Posterior cingulate gyrus (tissue), 11 donors: ENCODE data around the gene TAF12.
"Not testable (repeated sequence)": the region's sequence is repeated elsewhere in the genome, so short reads cannot be mapped to it uniquely, and the experiment has no call there.

Experiments used
- DNase-seq, 10 donors: peaks; one replicate each; pipeline versions ENCODE4 v3.0.0 to v3.0.0-alpha.2; 2020 to 2021; ENCODE audit warnings: mixed read lengths in 3 of 10
- intact Hi-C: fragments of 100-400 bp; cut with DNase I; formaldehyde crosslinking; loops from one replicate; pipeline ENCODE4 v1.15.1; 2023

Gene TAF12

GRCh38 chr1:28648008-28648473 lies 5.2 kb upstream of the TAF12 start:
- intact Hi-C loops: loop anchor here (1.0 to 10.0 kb wide), 2 partner anchors 21 to 227 kb away; no protein-coding TSS in a partner anchor
- DNase-seq: peak; percentile 84 to 99 (median 88)

DNA sequence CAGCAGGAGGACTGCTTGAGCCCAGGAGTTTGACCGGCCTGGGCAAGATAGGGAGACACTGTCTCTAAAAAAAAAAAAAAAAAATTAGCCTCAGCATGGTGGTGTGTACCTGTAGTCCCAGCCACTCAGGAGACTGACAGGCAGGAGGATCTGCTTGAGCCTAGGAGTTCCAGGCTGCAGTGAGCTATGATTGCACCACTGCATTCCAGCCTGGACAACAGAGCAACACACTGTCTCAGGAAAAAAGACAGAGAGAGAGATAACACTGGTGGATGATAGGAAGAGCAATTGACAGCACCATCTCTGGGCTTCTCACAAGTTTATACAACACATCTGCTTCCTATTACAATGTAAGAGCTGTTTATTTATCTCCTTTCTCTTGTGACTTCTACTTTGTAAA lies 3.2 kb upstream of the TAF12 start:
- intact Hi-C loops: loop anchor here (10.0 kb wide), 1 partner anchor 229 kb away; no protein-coding TSS in a partner anchor
- DNase-seq: no peak

DNA sequence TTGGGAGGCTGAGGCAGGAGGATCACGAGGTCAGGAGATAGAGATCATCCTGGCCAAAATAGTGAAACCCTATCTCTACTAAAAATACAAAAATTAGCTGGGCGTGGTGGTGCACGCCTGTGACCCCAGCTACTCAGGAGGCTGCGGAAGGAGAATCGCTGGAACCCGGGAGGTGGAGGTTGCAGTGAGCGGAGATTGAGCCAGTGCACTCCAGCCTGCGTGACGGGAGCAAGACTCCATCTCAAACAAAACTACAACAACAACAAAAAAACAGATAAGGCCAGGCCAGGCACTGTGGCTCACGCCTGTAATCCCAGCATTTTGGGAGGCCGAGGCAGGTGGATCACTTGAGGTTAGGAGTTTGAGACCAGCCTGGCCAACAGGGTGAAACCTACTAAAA lies 2.5 kb upstream of the TAF12 start:
- peak in 2 of 10 donors; percentile 13 to 39 for DNase-seq
- intact Hi-C loops: loop anchor here (10.0 kb wide), 1 partner anchor 229 kb away; no protein-coding TSS in a partner anchor

DNA sequence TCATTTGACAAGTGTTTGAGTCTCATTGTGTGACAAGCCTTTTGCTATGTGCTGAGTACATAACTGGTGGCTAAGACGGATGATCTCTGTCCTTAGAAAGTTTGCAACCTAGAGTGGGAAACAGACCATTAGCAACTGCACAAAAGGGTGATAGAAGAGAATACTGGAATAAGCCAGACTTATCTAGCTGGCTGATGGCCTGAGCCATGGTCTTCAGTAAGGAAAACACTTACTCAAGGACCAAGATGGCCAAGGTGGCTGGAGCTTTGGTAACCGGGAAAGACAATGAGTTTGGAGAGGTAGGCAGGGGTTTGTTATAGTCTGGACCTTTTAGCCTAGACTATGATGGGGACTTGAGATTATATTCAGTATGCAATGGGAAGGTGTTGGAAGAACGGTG lies 1.6 kb upstream of the TAF12 start:
- DNase-seq: peak in 1 of 10 donors; percentile 11
- intact Hi-C loops: loop anchor here (10.0 kb wide), 1 partner anchor 230 kb away; no protein-coding TSS in a partner anchor

GRCh38 chr1:28642056-28642846 lies 616 bp downstream of the TAF12 start:
- intact Hi-C loops: loop anchor here (10.0 kb wide), 1 partner anchor 233 kb away; no protein-coding TSS in a partner anchor
- no peak for DNase-seq

DNA sequence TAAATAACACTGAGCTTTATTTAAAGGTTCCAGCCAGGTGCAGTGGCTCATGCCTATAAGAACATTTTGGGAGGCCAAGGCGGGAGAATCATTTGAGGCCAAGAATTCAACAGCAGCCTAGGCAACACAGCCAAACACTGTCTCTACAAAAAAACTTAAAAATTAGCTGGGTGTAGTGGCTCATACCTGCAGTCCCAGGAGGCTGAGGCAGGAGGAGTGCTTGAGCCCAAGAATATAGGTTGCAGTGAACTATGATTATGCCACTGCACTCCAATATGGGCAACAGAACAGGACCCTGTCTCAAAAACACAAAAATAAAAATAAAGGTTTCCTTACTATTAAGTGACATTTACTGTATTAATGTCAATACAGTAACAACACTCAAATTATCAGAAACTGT lies 2.1 kb downstream of the TAF12 start:
- intact Hi-C loops: loop anchor here (10.0 kb wide), 1 partner anchor 234 kb away; no protein-coding TSS in a partner anchor
- DNase-seq: peak in 1 of 10 donors; percentile 5

DNA sequence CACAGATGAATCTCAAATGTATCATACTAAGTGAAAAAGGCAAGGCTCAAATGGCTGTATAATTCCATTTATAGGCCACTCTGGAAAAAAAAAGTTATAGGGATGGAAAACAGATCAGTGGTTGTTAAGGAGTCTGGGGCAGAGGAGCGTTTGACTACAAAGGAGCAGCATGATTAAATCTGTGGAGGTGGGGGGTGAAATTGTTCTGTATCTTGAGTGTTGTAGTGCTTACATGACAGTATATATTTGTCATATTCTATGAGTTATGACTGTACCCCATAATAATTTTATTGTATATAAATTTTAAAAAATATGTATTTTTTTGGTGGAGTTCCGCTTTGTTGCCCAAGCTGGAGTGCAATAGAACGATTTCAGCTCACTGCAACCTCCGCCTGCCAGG lies 10.3 kb downstream of the TAF12 start:
- no peak for DNase-seq
- intact Hi-C loops: no loop called here

DNA sequence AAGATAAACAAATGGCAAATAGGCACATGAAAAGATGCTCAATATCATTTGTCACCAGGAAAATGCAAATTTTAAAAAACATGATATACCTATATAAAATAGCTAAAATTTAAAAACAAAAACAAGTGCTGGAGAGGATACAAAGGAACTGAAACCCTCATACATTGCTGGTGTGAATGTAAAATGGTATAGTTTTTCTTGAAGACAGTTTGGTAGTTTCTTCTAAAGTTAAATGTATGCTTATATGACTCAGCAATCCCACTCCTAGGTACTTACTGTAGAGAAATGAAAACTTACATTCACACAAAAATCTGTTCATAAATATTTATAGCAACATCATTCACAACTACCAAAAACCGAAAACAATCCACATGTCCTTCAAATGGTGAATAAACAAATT lies 11.2 kb downstream of the TAF12 start:
- no peak for DNase-seq
- intact Hi-C loops: no loop called here

DNA sequence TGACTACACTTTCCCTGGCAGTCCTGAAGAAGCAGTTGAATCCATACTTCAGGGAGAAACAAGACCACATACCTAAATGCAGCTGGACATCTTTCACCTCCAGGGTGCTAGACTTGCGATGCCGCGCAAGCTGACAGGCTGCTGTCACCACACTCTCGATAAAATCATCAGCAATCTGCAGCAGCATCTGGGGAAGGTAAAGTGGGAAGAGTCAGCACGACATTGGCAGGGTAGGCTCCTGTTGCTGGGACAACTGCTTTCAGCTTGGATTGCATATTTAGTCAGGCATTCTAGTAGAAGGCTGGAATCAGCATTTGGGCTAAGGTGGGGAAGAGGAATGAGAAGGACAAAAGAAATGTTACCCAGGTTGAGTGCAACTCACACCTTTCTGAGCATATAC lies 29.7 kb downstream of the TAF12 start:
- DNase-seq: no peak
- intact Hi-C loops: no loop called here

DNA sequence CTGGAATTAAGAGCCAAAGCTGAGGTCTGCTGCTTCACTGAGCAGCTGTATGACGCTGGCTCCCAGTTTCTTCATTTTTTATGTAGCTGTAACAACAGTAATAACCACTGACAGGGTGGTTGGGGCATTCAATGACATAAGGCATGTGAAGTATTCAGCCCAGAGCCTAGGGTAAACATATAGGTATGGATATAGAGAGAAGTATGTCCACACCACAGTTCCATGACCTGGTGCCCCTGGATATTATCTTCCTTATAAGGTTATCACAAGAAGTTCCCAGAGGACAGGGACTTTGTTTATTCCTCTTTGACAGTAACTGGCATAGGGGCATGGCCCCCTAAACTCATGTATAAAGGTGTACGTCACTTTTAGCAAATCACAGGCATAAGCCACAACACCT lies 36.1 kb downstream of the TAF12 start:
- no peak for DNase-seq
- intact Hi-C loops: no loop called here

DNA sequence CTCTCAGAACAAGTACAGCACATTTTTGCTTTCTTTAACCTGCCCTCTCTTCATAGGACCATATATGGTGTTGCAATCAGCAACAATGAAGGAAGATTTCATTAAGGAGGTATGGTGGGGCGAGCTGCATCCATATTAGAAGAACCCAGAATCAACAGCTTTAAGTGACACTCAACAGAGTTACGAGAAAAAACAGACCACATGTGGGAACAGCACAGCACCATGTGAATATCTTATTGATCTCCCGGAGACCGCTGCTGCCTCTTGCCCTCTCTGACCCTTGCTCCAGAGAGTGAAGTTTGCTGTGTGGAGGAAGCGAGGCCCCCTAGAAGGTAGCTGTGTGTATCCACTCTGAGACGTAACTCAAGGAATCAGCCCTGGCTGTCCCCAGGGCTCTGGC lies 37.9 kb downstream of the TAF12 start:
- intact Hi-C loops: loop anchor here (5.0 kb wide), 2 partner anchors 248 to 358 kb away; no protein-coding TSS in a partner anchor

DNA sequence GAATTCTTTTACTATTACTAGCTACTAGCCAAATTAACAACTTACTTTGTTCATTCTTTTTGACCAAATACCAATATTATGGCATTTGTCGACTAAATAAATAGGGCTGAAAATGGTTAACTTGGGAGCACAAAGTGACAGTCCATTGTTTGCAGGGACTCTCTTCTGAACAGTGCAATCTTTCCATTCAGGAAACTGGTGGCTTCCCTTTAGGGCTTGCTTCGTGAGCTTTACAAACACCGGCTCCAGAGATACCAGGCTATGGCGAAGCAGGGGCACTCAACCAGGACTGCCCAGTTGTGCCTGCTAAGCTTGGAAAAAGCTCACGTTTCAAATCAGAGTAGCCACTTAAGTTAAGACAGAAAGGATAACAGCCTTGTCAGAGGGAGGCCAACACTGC lies 38.5 kb downstream of the TAF12 start:
- DNase-seq: no peak
- intact Hi-C loops: loop anchor here (5.0 kb wide), 2 partner anchors 247 to 357 kb away; no protein-coding TSS in a partner anchor

More for the DNA sequence above, 37.9 kb downstream of the TAF12 start:
- no peak for DNase-seq

DNA sequence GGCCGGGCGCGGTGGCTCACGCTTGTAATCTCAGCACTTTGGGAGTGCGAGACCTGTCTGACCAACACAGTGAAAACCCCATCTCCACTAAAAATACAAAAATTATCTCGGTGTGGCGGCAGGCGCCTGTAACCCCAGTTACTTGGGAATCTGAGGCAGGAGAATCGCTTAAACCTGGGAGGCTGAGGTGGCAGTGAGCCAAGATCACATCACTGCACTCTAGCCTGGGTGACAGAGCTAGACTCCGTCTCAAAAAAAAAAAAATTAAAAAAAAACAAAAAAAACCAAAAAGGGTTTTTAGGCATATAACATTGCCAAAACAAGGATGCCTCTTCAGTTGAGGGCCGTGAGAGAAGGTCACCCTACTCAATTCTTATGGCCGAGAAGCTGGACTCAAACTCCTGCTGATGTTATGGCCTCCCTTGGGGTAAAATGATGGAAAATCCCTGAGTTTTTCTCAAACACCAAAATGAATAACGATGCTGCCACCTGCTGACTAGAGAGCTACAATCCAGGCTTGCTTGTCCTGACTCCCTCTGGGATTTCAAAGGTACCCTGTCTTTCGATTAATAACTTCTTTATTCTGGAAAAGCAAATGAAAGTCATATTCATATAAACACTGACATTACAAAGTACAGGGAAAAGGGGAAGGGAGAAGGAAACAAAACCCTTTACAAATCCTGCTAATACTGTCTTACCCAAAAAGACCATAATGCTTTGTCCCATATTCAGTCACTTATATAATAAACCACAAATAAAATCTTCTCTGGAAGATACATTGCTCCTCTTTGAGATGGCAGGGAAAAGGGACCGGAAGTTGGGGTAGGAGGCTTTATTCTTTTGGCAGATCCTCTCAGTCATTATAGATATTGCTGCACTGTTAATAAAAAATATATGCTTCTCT lies 40.1 kb downstream of the TAF12 start:
- peak in 6 of 10 donors; percentile 55 to 84 (median 66) for DNase-seq
- intact Hi-C loops: loop anchor here (1.0 to 5.0 kb wide), 3 partner anchors 84 to 355 kb away; no protein-coding TSS in a partner anchor

DNA sequence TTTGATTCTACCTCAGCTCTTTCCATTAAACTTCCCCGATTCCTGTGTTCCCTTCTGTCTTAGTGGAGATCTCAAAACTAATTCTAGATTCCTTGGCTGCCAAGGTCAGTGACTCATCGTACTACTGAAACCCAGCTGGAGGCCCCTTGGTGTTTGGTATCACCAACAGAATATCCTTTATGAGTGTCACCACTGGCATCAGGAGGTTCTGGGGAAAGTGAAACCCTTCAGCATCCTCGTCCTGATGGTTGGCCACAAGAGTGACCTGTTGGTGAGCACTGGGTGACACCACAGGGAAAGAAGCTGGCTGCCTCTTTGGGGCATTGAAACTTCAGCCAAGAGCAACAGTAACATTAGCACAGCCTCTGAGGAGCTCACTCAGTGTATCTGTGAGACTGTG lies 41.2 kb downstream of the TAF12 start:
- intact Hi-C loops: loop anchor here (5.0 kb wide), 2 partner anchors 244 to 354 kb away; no protein-coding TSS in a partner anchor

DNA sequence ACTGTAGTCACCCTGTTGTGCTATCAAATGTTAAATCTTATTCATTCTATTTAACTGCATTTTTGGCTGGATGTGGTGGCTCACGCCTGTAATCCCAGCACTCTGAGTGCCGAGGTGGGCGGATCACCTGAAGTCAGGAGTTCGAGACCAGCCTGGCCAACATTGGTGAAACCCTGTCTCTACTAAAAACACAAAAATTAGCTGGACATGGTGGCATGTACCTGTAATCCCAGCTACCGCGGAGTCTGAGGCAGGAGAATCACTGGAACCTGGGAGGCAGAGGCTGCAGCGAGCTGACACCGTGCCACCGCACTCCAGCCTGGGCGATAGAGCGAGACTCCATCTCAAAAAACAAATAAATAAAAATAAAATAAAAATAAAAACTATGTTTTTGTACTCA lies 46.6 kb downstream of the TAF12 start:
- intact Hi-C loops: not testable (repeated sequence)
- peak in 1 of 10 donors; percentile 59 for DNase-seq

More for the DNA sequence above, 41.2 kb downstream of the TAF12 start:
- DNase-seq: no peak

DNA sequence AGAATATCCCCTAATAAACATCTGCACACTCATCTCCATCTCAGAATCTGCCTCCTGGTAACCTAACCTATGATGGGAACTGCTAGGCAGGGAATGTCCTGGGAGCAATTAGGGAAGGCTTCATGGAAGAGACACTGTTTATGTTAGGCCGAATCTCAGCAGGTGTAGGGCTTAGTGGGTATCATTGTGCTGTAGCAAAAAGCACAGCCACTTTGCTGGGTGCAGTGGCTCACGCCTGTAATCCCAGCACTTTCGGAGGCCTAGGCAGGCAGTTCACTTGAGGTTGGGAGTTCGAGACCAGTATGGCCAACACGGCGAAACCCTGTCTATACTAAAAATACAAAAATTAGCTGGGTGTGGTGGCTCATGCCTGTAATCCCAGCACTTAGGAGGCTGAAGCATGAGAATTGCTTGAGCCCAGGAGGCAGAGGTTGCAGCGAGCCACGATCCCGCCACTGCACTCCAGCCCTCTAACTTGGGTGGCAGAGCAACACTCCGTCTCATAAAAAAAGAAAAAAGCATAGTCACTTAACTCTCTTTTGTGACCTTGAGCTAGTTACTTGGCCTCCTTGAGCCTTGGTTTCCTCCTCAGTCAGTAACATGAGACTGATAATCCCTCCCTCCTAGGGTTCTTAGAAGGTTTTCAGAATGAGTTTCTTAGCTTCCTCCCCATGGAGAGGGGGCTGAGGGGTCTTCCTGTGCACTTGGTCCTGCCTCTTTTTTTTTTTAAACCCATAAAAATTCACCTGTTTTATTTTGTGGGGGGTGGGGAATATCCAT lies 47.3 kb downstream of the TAF12 start:
- intact Hi-C loops: no loop called here
- peak in 1 of 10 donors; percentile 36 for DNase-seq

GRCh38 chr1:28594686-28595411 lies 48.0 kb downstream of the TAF12 start:
- intact Hi-C loops: not testable (repeated sequence)
- peak in 6 of 10 donors; percentile 37 to 83 (median 60) for DNase-seq

- DNase-seq: peak in 1 of 10 donors; percentile 31
- intact Hi-C loops: not testable (repeated sequence)
Observed at GRCh38 chr1:28593988-28594356, 48.9 kb downstream of the TAF12 start.
